ENCODE data around the gene EPB41L4B.
"Not testable (repeated sequence)": the region's sequence is repeated elsewhere in the genome, so short reads cannot be mapped to it uniquely, and the experiment has no call there.

Gene EPB41L4B

GRCh38 chr9:109225629-109226028 lies 95.2 kb downstream of the EPB41L4B start:
- FAIRE-seq (no peak), DNase-seq (ENCODE audit: insufficient read length, low spot score) (no peak)
- no peak for TF ChIP-seq CTCF (IDR thresholded peaks at IDR 0.05; ENCODE audit: insufficient read depth, missing control alignments)

DNA sequence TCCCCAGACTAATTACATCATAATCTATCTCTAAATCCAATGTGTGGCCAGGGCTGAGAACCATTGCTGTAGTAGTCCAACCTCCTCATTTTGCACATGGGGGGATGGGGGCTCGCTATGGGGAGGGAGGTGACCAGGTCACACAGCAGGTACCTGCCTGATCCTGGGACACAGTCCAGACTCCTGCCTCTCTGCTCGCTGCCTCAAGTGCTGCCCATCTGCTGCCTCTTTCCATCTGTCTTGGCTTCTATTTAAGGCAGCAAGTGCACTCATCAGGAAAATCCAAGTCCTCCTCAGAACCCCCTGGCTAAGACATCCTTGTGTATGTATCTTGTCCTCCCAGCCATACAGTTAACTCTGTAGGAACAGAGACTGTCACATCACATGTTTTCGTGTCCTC lies 96.1 kb downstream of the EPB41L4B start:
- TF ChIP-seq CTCF (IDR thresholded peaks at IDR 0.05; ENCODE audit: insufficient read depth, missing control alignments), result no peak
- DNase-seq (ENCODE audit: insufficient read length, low spot score) (no peak), FAIRE-seq (no peak)

DNA sequence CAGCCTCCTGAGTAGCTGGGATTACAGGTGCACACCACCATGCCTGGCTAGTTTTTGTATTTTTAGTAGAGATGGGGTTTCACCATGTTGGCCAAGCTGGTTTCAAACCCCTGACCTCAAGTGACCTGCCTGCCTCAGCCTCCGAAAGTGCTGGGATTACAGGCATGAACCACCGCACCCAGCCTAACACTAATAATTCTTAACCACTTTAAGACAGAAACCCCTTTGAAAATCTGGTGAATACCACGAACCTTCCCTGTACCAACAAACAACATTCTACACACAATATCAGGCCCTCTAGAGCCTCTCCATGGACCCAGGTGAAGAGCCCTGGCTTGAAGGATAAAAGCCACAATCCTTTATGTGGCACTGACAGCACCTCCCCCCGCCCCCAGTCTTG lies 102.6 kb downstream of the EPB41L4B start:
- DNase-seq (ENCODE audit: insufficient read length, low spot score); FAIRE-seq: not testable (repeated sequence)

GRCh38 chr9:109214414-109214813 lies 106.4 kb downstream of the EPB41L4B start:
- no peak for TF ChIP-seq CTCF (IDR thresholded peaks at IDR 0.05; ENCODE audit: insufficient read depth, missing control alignments)
- no peak for FAIRE-seq
- no peak for DNase-seq (ENCODE audit: insufficient read length, low spot score)

- FAIRE-seq (no peak), DNase-seq (ENCODE audit: insufficient read length, low spot score) (no peak)
- TF ChIP-seq CTCF (IDR thresholded peaks at IDR 0.05; ENCODE audit: insufficient read depth, missing control alignments), result no peak
Measured at GRCh38 chr9:109213285-109214121, 107.4 kb downstream of the EPB41L4B start.

DNA sequence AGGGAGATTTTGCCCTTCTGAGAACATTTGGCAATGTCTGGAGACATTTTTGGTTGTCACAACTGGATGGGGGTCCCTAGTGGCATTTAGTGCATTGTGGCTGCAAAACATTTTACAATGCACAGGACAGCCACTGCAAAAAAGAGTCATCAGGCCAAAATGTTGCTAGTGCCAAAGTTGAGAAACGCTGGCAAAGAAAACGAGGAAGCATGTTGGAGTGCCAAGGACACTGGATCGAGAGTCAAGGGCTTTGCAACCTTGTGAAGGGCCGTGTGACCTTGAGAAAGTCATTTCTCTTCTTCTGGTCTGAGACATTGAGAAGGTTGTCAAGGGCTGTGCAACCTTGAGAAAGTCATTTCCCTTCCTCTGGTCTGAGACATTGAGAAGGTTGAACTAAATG lies 108.1 kb downstream of the EPB41L4B start:
- DNase-seq (ENCODE audit: insufficient read length, low spot score), result no peak
- FAIRE-seq, result no peak
- TF ChIP-seq CTCF (IDR thresholded peaks at IDR 0.05; ENCODE audit: insufficient read depth, missing control alignments), result no peak

- TF ChIP-seq CTCF (IDR thresholded peaks at IDR 0.05; ENCODE audit: insufficient read depth, missing control alignments), result no peak
- FAIRE-seq (no peak), DNase-seq (ENCODE audit: insufficient read length, low spot score) (no peak)
Measured at GRCh38 chr9:109206670-109207069, 114.2 kb downstream of the EPB41L4B start.
